H1 (cell line): ENCODE measurements around the gene NEK2. TPM values are rescaled to one million over a fixed set of nuclear protein-coding genes. Genes with fewer than 3 reads are reported as not detected.

Source experiments
- CTCF ChIA-PET: fragments of 300-600 bp; sonication (Branson Sonifier 250); formaldehyde crosslinking; loops from one replicate; lab custom pipeline; 2021; ENCODE audit not compliant: partially characterized antibody; lab: Charles Lee
- POLR2A ChIA-PET: fragments of 300-600 bp; sonication (Branson Sonifier 250); formaldehyde crosslinking; loops from one replicate; lab custom pipeline; 2021; ENCODE audit warnings: inconsistent platforms; ENCODE audit not compliant: partially characterized antibody; lab: Charles Lee
- DNase-seq, 2 experiments: peaks; one replicate each; pipeline versions ENCODE4 v3.0.0 to v3.0.0-alpha.2; 2010 to 2022; ENCODE audit warnings: low spot score in 2 of 2, low read depth in 1 of 2, mixed read lengths in 1 of 2
- FAIRE-seq: peaks from 2 replicates; lab custom pipeline; 2011; peaks lifted over from hg19 to GRCh38; lab: Jason Lieb, UNC
- H2AFZ ChIP-seq: 2 replicates; pipeline ENCODE4 v1.8.1; 2012; ENCODE audit warnings: low read length, inconsistent platforms
- H2AK5ac ChIP-seq: 2 replicates; pipeline ENCODE4 v1.6.1; 2013; ENCODE audit warnings: low read depth, low read length
- H2BK120ac ChIP-seq: replicated peaks from 2 replicates; pipeline ENCODE3; 2013; ENCODE audit warnings: low read depth, low read length, inconsistent platforms
- H2BK12ac ChIP-seq: 2 replicates; pipeline ENCODE4 v1.6.1; 2013; ENCODE audit warnings: low read depth, low read length
- H2BK15ac ChIP-seq: 2 replicates; pipeline ENCODE4 v1.6.1; 2013; ENCODE audit warnings: low read length
- H2BK20ac ChIP-seq: 2 replicates; pipeline ENCODE4 v1.6.1; 2013; ENCODE audit warnings: low read length
- H2BK5ac ChIP-seq: 2 replicates; pipeline ENCODE4 v1.6.1; 2013; ENCODE audit warnings: low read depth, low read length
- H3K14ac ChIP-seq: 2 replicates; pipeline ENCODE4 v1.6.1; 2013; ENCODE audit warnings: inconsistent platforms; ENCODE audit not compliant: insufficient read length
- H3K18ac ChIP-seq: 2 replicates; pipeline ENCODE4 v1.6.1; 2013; ENCODE audit warnings: low read length; ENCODE audit errors: extremely low read depth
- H3K23ac ChIP-seq: 2 replicates; pipeline ENCODE4 v1.6.1; 2013; ENCODE audit warnings: inconsistent platforms; ENCODE audit not compliant: insufficient read length
- H3K23me2 ChIP-seq: 2 replicates; pipeline ENCODE4 v1.6.1; 2013; ENCODE audit warnings: low read depth, low read length
- H3K27ac ChIP-seq: 2 replicates; pipeline ENCODE4 v1.6.1; 2011; ENCODE audit warnings: low read depth, low read length, inconsistent platforms
- H3K27me3 ChIP-seq, 4 experiments: replicated peaks in 1 of 4; 1 replicate in 1 of 4; 2 replicates in 3 of 4; pipeline versions ENCODE4 v1.6.1 to v1.8.1; 2011 to 2013; ENCODE audit warnings: low read length in 3 of 4, mild to moderate bottlenecking in 3 of 4, inconsistent platforms in 2 of 4, mixed read lengths in 2 of 4, moderate library complexity in 1 of 4; ENCODE audit not compliant: control insufficient read depth in 3 of 4, insufficient read depth in 3 of 4; ENCODE audit errors: extremely low read depth in 1 of 4
- H3K36me3 ChIP-seq, 4 experiments: 2 replicates each; pipeline versions ENCODE4 v1.6.1 to v1.8.1; 2011 to 2013; ENCODE audit warnings: mild to moderate bottlenecking in 4 of 4, low read length in 3 of 4, moderate library complexity in 2 of 4, control low read depth in 1 of 4, inconsistent platforms in 1 of 4; ENCODE audit not compliant: insufficient read depth in 4 of 4, control insufficient read depth in 2 of 4
- H3K4ac ChIP-seq: replicated peaks from 2 replicates; pipeline ENCODE3; 2013; ENCODE audit warnings: low read length, low read depth, mixed read lengths, inconsistent platforms; ENCODE audit not compliant: insufficient read length
- H3K4me1 ChIP-seq, 4 experiments: replicated peaks in 1 of 4; 1 replicate in 1 of 4; 2 replicates in 3 of 4; pipeline versions ENCODE4 v1.6.1 to v1.8.1; 2011 to 2013; ENCODE audit warnings: low read length in 3 of 4, inconsistent platforms in 2 of 4, mixed read lengths in 1 of 4; ENCODE audit not compliant: insufficient read depth in 4 of 4, control insufficient read depth in 3 of 4
- H3K4me2 ChIP-seq, 2 experiments: 2 replicates each; pipeline versions ENCODE4 v1.6.1 to v1.8.1; 2011 to 2013; ENCODE audit warnings: low read depth in 2 of 2, low read length in 2 of 2, control low read depth in 1 of 2, inconsistent platforms in 1 of 2, mild to moderate bottlenecking in 1 of 2; ENCODE audit not compliant: insufficient read depth in 1 of 2
- H3K4me3 ChIP-seq, 4 experiments: fragments of 200-600, 300-600 bp in 1 of 4; sonication (generic), shearing (Covaris generic), sonication (Bioruptor Twin) in 1 of 4; 2 replicates each; pipeline versions ENCODE4 v1.5.1 to v1.8.1; 2011 to 2016; ENCODE audit warnings: low read length in 4 of 4, low read depth in 3 of 4, control low read depth in 2 of 4, inconsistent platforms in 2 of 4, mild to moderate bottlenecking in 2 of 4, mixed read lengths in 1 of 4, moderate library complexity in 1 of 4; ENCODE audit not compliant: insufficient read depth in 2 of 4; ENCODE audit errors: extremely low read depth in 1 of 4
- H3K56ac ChIP-seq: replicated peaks from 2 replicates; pipeline ENCODE3; 2013; ENCODE audit warnings: low read depth, mild to moderate bottlenecking, mixed read lengths, low read length, inconsistent platforms; ENCODE audit not compliant: insufficient read length
- H3K79me1 ChIP-seq: 2 replicates; pipeline ENCODE4 v1.6.1; 2013; ENCODE audit warnings: low read depth, low read length, control low read depth
- H3K79me2 ChIP-seq, 2 experiments: 2 replicates each; pipeline versions ENCODE4 v1.6.1 to v1.8.1; 2012 to 2013; ENCODE audit warnings: low read length in 2 of 2, mild to moderate bottlenecking in 2 of 2, inconsistent platforms in 1 of 2; ENCODE audit not compliant: insufficient read depth in 2 of 2, control insufficient read depth in 1 of 2
- H3K9ac ChIP-seq, 4 experiments: replicated peaks in 1 of 4; 1 replicate in 1 of 4; 2 replicates in 3 of 4; pipeline versions ENCODE4 v1.6.1 to v1.8.1; 2011 to 2013; ENCODE audit warnings: low read depth in 3 of 4, low read length in 3 of 4, control low read depth in 2 of 4, mild to moderate bottlenecking in 2 of 4, moderate library complexity in 2 of 4, inconsistent platforms in 1 of 4; ENCODE audit errors: extremely low read depth in 1 of 4
- H3K9me3 ChIP-seq, 2 experiments: 2 replicates each; pipeline versions ENCODE4 v1.6.1 to v1.8.1; 2012 to 2013; ENCODE audit warnings: mild to moderate bottlenecking in 2 of 2, moderate library complexity in 2 of 2, control low read depth in 1 of 2, inconsistent platforms in 1 of 2, low read depth in 1 of 2, low read length in 1 of 2, mixed read lengths in 1 of 2; ENCODE audit not compliant: insufficient read depth in 2 of 2
- H4K20me1 ChIP-seq, 2 experiments: replicated peaks in 1 of 2; 2 replicates each; pipeline versions ENCODE3 to v1.8.1; 2011 to 2013; ENCODE audit warnings: inconsistent platforms in 2 of 2, low read length in 2 of 2, mild to moderate bottlenecking in 1 of 2; ENCODE audit not compliant: insufficient read depth in 2 of 2, control insufficient read depth in 1 of 2
- H4K5ac ChIP-seq: 2 replicates; pipeline ENCODE4 v1.6.1; 2013; ENCODE audit warnings: low read length, low read depth, mixed read lengths, inconsistent platforms; ENCODE audit not compliant: insufficient read length
- H4K8ac ChIP-seq: 2 replicates; pipeline ENCODE4 v1.8.0; 2013; ENCODE audit warnings: mild to moderate bottlenecking, moderate library complexity, low read length, inconsistent platforms; ENCODE audit not compliant: insufficient read depth; ENCODE audit errors: extremely low read depth
- H4K91ac ChIP-seq: replicated peaks from 2 replicates; pipeline ENCODE3; 2013; ENCODE audit warnings: low read length, mixed read lengths, inconsistent platforms; ENCODE audit not compliant: insufficient read length
- CREB1 ChIP-seq: IDR thresholded peaks from 2 replicates; pipeline ENCODE4 v1.6.1; 2012; ENCODE audit warnings: inconsistent platforms
- EGR1 ChIP-seq: IDR thresholded peaks from 2 replicates; pipeline ENCODE4 v1.6.1; 2011; ENCODE audit warnings: low read depth, low read length, borderline replicate concordance
- FOSL1 ChIP-seq: IDR thresholded peaks from 2 replicates; pipeline ENCODE4 v1.6.1; 2011; ENCODE audit warnings: mild to moderate bottlenecking, low read depth, low read length, moderate library complexity; ENCODE audit not compliant: insufficient read depth
- JUND ChIP-seq: IDR thresholded peaks from 2 replicates; pipeline ENCODE4 v1.6.1; 2011; ENCODE audit warnings: mild to moderate bottlenecking, improper control_type of control experiment, low read length
- MAFK ChIP-seq: IDR thresholded peaks from 2 replicates; pipeline ENCODE4 v1.6.1; 2012; ENCODE audit warnings: low read depth, mild to moderate bottlenecking, improper control_type of control experiment, low read length
- POLR2AphosphoS5 ChIP-seq: IDR thresholded peaks from 2 replicates; pipeline ENCODE4 v1.6.1; 2011; ENCODE audit warnings: low read depth, low read length
- RFX5 ChIP-seq: IDR thresholded peaks from 2 replicates; pipeline ENCODE4 v1.6.1; 2011; ENCODE audit warnings: low read depth, low read length, improper control_type of control experiment, borderline replicate concordance
- SIRT6 ChIP-seq: IDR thresholded peaks from one replicate; pipeline ENCODE4 v1.7.1; 2012; ENCODE audit warnings: low read length, inconsistent platforms
- SP1 ChIP-seq: IDR thresholded peaks from 2 replicates; pipeline ENCODE4 v1.6.1; 2011; ENCODE audit warnings: low read depth, low read length
- TCF12 ChIP-seq: IDR thresholded peaks from 2 replicates; pipeline ENCODE4 v1.6.1; 2011; ENCODE audit warnings: low read depth, mild to moderate bottlenecking, low read length
- USF2 ChIP-seq: IDR thresholded peaks from 2 replicates; pipeline ENCODE4 v1.6.1; 2011; ENCODE audit warnings: low read length, improper control_type of control experiment
- WGBS, 2 experiments: shearing (Covaris generic) in 1 of 2; methylation state at CpG; one replicate each; pipeline versions ENCODE4 v1.1.6 to v1.1.7; 2013 to 2015; ENCODE audit warnings: low lambda C conversion rate in 2 of 2, mixed read lengths in 2 of 2, inconsistent platforms in 1 of 2, low coverage in 1 of 2, missing lambda C conversion rate in 1 of 2; ENCODE audit not compliant: insufficient replicate concordance in 2 of 2, insufficient coverage in 1 of 2, insufficient read length in 1 of 2; ENCODE audit errors: extremely low coverage in 1 of 2, missing lambda C conversion rate in 1 of 2; 5-methylcytosine and 5-hydroxymethylcytosine counted together
- polyA plus RNA-seq, 7 experiments: library from polyadenylated mRNA; depleted of rRNA in 3 of 7; stranded (reverse) in 5 of 7; unstranded in 2 of 7; fragments of >200 nt in 5 of 7; fragments of 200-250 nt in 2 of 7; gene quantifications; 1 replicate in 5 of 7; 2 replicates in 1 of 7; 4 replicates in 1 of 7; pipeline versions ENCODE4 v1.2.1 to v1.2.3, GENCODE V29; 2011 to 2013; ENCODE audit warnings: missing spikeins in 2 of 7, mixed read lengths in 2 of 7
- total RNA-seq: library from RNA; stranded (reverse); fragmentation: NEBNext Ultra II Directional; extraction: Animal tissue kit (Norgen Biotek cat#: 25700); gene quantifications from 2 replicates; pipeline ENCODE4 v1.2.1, GENCODE V29; 2021

NEK2 gene
- total and polyA plus RNA-seq, 2 of the 8 experiments (the other 6 are each of a cell fraction or from before 2014, with no cell fraction given): 8.4 to 22.9 TPM

- Histone ChIP-seq H3K27me3 (peaks cover 0 to 1% (median 0%) of the 10 kb centered on the region in 4 experiments; a peak in 2 of 7 replicates), H4K20me1 (no peaks in the 10 kb centered on the region), H2BK5ac (no peak overlapping the region), H3K23me2 (no peaks in the 10 kb centered on the region), H3K23ac (no peak overlapping the region), H3K56ac (no peak overlapping the region), H4K91ac (no peak overlapping the region), H2BK120ac (no peak overlapping the region), H2BK20ac (no peak overlapping the region), H3K4me3 (no peak overlapping the region), H3K79me2 (no peaks in the 10 kb centered on the region), H2AFZ (no peak overlapping the region), H3K4me1 (no peaks in the 10 kb centered on the region), H3K9me3 (no peaks in the 10 kb centered on the region), H3K79me1 (no peaks in the 10 kb centered on the region), H2AK5ac (no peak overlapping the region), H4K8ac (no peak overlapping the region; the same call in 1 of the 2 replicates), H3K9ac (no peak overlapping the region), H2BK12ac (no peak overlapping the region), H4K5ac (no peak overlapping the region), H3K4me2 (no peak overlapping the region), H3K18ac (no peak overlapping the region), H2BK15ac (no peak overlapping the region), H3K4ac (no peak overlapping the region), H3K14ac (no peak overlapping the region), H3K27ac (no peak overlapping the region), H3K36me3 (no peaks in the 10 kb centered on the region)
- POLR2A ChIA-PET: no interaction called here
- DNase-seq: no peak
- no peak for FAIRE-seq
- whole genome bisulfite sequencing, 2 experiments: 93% methylated on average over 16 of the region's 16 CpGs; no CpG with 5 or more reads in 1 of the 2 experiments
- TF ChIP-seq TCF12: no peak
- TF ChIP-seq MAFK: no peak
- no peak for TF ChIP-seq JUND
- no peak for TF ChIP-seq FOSL1
- no peak for TF ChIP-seq POLR2AphosphoS5
- TF ChIP-seq RFX5: no peak
- TF ChIP-seq SP1: no peak
- TF ChIP-seq CREB1: no peak
- no peak for TF ChIP-seq SIRT6
- TF ChIP-seq EGR1: no peak
- no peak for TF ChIP-seq USF2
- CTCF ChIA-PET: interaction anchor here (0.6 to 0.8 kb wide), 2 partner anchors 11 to 1005 kb away, joined by 3 read pairs; no protein-coding TSS in a partner anchor
Observed at GRCh38 chr1:211687462-211688215, 12.2 kb upstream of the NEK2 start.
